ENCODE measurements around the gene CCBE1.

DNA sequence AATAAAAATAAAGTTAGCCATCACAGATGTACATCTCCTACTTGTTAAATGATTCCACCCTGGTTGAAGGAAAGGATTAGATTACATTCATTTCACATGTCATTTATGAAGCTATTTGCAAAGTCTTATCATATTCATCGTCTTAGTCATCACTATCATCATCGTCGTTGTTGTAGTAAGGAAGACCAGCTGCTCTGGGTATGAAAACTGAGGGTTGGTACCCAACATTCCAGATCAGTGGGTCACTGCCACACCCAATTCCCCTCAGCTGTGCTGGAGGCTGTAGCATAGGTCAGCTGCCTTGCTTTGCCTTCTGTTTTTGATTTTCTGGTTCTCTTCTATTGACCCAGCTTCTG, 20.9 kb upstream of the CCBE1 start:
- no peak for TF ChIP-seq POLR2A (IDR thresholded peaks at IDR 0.05)
- TF ChIP-seq, protein P1, sequence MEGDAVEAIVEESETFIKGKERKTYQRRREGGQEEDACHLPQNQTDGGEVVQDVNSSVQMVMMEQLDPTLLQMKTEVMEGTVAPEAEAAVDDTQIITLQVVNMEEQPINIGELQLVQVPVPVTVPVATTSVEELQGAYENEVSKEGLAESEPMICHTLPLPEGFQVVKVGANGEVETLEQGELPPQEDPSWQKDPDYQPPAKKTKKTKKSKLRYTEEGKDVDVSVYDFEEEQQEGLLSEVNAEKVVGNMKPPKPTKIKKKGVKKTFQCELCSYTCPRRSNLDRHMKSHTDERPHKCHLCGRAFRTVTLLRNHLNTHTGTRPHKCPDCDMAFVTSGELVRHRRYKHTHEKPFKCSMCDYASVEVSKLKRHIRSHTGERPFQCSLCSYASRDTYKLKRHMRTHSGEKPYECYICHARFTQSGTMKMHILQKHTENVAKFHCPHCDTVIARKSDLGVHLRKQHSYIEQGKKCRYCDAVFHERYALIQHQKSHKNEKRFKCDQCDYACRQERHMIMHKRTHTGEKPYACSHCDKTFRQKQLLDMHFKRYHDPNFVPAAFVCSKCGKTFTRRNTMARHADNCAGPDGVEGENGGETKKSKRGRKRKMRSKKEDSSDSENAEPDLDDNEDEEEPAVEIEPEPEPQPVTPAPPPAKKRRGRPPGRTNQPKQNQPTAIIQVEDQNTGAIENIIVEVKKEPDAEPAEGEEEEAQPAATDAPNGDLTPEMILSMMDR (IDR thresholded peaks at IDR 0.05) = no peak
- no peak for TF ChIP-seq POLR2AphosphoS5 (IDR thresholded peaks at IDR 0.05)
